Measurements from ENCODE around the gene UBE2R2. TPM values are rescaled to one million over a fixed set of nuclear protein-coding genes. Genes with fewer than 3 reads are reported as not detected.

Gene UBE2R2
- total RNA-seq, 3 donors from 2014 or later, result 32.1 to 55.5 (median 34.4) TPM

GRCh38 chr9:33850677-33851076 is 33.7 kb downstream of the UBE2R2 start:
- Histone ChIP-seq H3K4me1 (ENCODE audit: low read depth) (peaks cover 30% of the 10 kb centered on the region), H3K36me3 (ENCODE audit: low read depth) (no peaks in the 10 kb centered on the region), H3K4me3 (no peak overlapping the region), H3K9me3 (no peaks in the 10 kb centered on the region)
- TF ChIP-seq, protein P1, sequence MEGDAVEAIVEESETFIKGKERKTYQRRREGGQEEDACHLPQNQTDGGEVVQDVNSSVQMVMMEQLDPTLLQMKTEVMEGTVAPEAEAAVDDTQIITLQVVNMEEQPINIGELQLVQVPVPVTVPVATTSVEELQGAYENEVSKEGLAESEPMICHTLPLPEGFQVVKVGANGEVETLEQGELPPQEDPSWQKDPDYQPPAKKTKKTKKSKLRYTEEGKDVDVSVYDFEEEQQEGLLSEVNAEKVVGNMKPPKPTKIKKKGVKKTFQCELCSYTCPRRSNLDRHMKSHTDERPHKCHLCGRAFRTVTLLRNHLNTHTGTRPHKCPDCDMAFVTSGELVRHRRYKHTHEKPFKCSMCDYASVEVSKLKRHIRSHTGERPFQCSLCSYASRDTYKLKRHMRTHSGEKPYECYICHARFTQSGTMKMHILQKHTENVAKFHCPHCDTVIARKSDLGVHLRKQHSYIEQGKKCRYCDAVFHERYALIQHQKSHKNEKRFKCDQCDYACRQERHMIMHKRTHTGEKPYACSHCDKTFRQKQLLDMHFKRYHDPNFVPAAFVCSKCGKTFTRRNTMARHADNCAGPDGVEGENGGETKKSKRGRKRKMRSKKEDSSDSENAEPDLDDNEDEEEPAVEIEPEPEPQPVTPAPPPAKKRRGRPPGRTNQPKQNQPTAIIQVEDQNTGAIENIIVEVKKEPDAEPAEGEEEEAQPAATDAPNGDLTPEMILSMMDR (IDR thresholded peaks at IDR 0.05), result no peak
- DNase-seq (no peak), ATAC-seq (peak; percentile 14)
- intact Hi-C loops (cut with DNase I, micrococcal nuclease), result loop anchor here in 1 of 2 donors (5.0 kb wide), 1 partner anchor 38 kb away; no protein-coding TSS in a partner anchor

DNA sequence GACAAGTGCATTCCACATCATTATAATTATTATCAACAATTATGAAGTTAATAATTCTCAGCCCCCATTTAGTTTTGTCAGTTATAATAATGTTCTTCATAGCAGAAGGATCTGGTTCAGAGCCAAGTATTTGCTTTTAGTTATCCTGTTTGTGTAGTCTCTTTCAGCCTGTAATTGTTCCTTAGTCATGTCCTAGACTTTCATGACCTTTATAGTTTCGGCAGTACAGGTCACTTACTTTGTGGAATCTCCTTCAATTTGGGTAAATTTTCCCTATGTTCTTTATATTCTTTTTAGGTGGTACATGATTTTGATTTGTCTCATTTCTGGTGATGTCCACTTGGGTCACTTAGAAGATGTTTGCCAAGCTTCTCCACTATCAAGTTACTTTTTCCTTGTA is 34.3 kb downstream of the UBE2R2 start:
- Histone ChIP-seq H3K4me3 (no peak overlapping the region), H3K9me3 (no peaks in the 10 kb centered on the region), H3K4me1 (ENCODE audit: low read depth) (peaks cover 30% of the 10 kb centered on the region), H3K36me3 (ENCODE audit: low read depth) (no peaks in the 10 kb centered on the region)
- TF ChIP-seq, protein P1 (IDR thresholded peaks at IDR 0.05), result no peak
- no peak for DNase-seq
- no peak for ATAC-seq
- intact Hi-C loops (cut with DNase I, micrococcal nuclease), result loop anchor here in 1 of 2 donors (5.0 kb wide), 1 partner anchor 39 kb away; no protein-coding TSS in a partner anchor

GRCh38 chr9:33852216-33852826 is 35.4 kb downstream of the UBE2R2 start:
- Histone ChIP-seq H3K36me3 (ENCODE audit: low read depth) (no peaks in the 10 kb centered on the region), H3K9me3 (no peaks in the 10 kb centered on the region), H3K4me3 (no peak overlapping the region), H3K4me1 (ENCODE audit: low read depth) (peaks cover 21% of the 10 kb centered on the region)
- DNase-seq, result peak in 2 of 3 donors; percentile 72 to 94
- TF ChIP-seq, protein P1 (IDR thresholded peaks at IDR 0.05), result peak; percentile 34
- intact Hi-C loops (cut with DNase I, micrococcal nuclease), result loop anchor here in 1 of 2 donors (5.0 kb wide), 1 partner anchor 40 kb away; no protein-coding TSS in a partner anchor
- ATAC-seq, result peak; percentile 87

GRCh38 chr9:33856247-33856646 is 39.3 kb downstream of the UBE2R2 start:
- H3K4me3 ChIP-seq, result no peak overlapping the region
- H3K4me1 ChIP-seq (ENCODE audit: low read depth), result peaks cover 11% of the 10 kb centered on the region
- H3K36me3 ChIP-seq (ENCODE audit: low read depth), result no peaks in the 10 kb centered on the region
- H3K9me3 ChIP-seq, result no peaks in the 10 kb centered on the region
- ATAC-seq (no peak), DNase-seq (no peak)
- TF ChIP-seq, protein P1 (IDR thresholded peaks at IDR 0.05), result no peak
- intact Hi-C loops (cut with DNase I, micrococcal nuclease), result no loop called here

DNA sequence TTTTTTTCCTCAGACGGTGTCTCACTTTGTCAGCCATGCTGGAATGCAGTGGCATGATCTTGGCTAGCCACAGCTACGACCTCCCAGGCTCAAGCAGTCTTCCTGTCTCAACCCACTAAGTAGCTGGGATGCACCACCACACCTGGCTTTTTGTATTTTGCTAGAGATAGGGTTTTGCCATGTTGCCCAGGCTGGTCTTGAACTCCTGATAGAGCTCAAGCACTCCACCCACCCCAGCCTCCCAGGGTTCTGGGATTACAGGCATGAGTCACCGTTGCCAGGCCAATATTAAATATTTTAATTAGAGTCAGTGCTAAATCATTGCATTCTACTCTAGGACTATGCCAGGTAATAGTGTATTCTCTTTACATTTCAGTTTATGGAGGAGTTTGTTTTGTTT is 41.5 kb downstream of the UBE2R2 start:
- DNase-seq (no peak), ATAC-seq (peak; percentile 32)
- peaks cover 3% of the 10 kb centered on the region for H3K4me1 ChIP-seq (ENCODE audit: low read depth)
- no peak overlapping the region for H3K4me3 ChIP-seq
- no peaks in the 10 kb centered on the region for H3K9me3 ChIP-seq
- intact Hi-C loops (cut with DNase I, micrococcal nuclease), result no loop called here
- TF ChIP-seq, protein P1 (IDR thresholded peaks at IDR 0.05), result no peak
- no peaks in the 10 kb centered on the region for H3K36me3 ChIP-seq (ENCODE audit: low read depth)
